Smooth muscle cell (in vitro differentiated cells): ENCODE measurements around the gene CCDC92B. TPM values are rescaled to one million over a fixed set of nuclear protein-coding genes. Genes with fewer than 3 reads are reported as not detected.

Source experiments
- DNase-seq: peaks from one replicate; lab custom pipeline; 2025; ENCODE audit not compliant: unreplicated experiment; lab: John Stamatoyannopoulos, UW
- H2AFZ ChIP-seq: fragments of 200-600 bp; sonication (generic); 2 replicates; pipeline ENCODE4 v1.6.0; 2016; ENCODE audit warnings: antibody characterized with exemption, low read depth, mild to moderate bottlenecking
- H3F3A ChIP-seq: fragments of 200-600 bp; sonication (generic); 2 replicates; pipeline ENCODE4 v1.6.0; 2017; ENCODE audit warnings: antibody characterized with exemption, low read depth
- H3K27ac ChIP-seq: fragments of 200-600 bp; sonication (generic); 2 replicates; pipeline ENCODE4 v1.5.1; 2016; ENCODE audit warnings: low read depth, mild to moderate bottlenecking
- H3K27me3 ChIP-seq: fragments of 200-600 bp; sonication (generic); 2 replicates; pipeline ENCODE4 v1.6.1; 2016; ENCODE audit warnings: low read depth, mild to moderate bottlenecking
- H3K36me3 ChIP-seq: fragments of 200-600 bp; sonication (generic); 2 replicates; pipeline ENCODE4 v1.5.1; 2016; ENCODE audit warnings: low read depth
- H3K4me1 ChIP-seq: fragments of 200-600 bp; sonication (generic); 2 replicates; pipeline ENCODE4 v1.5.1; 2016; ENCODE audit warnings: low read depth
- H3K4me2 ChIP-seq: fragments of 200-600 bp; sonication (generic); 2 replicates; pipeline ENCODE4 v1.6.0; 2016; ENCODE audit warnings: mild to moderate bottlenecking
- H3K4me3 ChIP-seq: fragments of 200-600 bp; sonication (generic); 2 replicates; pipeline ENCODE4 v1.5.1; 2016; ENCODE audit warnings: mild to moderate bottlenecking
- H3K79me2 ChIP-seq: fragments of 200-600 bp; sonication (generic); 2 replicates; pipeline ENCODE4 v1.6.0; 2016; ENCODE audit warnings: low read depth, mild to moderate bottlenecking
- H3K9ac ChIP-seq: fragments of 200-600 bp; sonication (generic); 2 replicates; pipeline ENCODE4 v1.6.0; 2016; ENCODE audit warnings: low read depth
- H3K9me3 ChIP-seq: fragments of 200-600 bp; sonication (generic); replicated peaks from 2 replicates; pipeline ENCODE4 v1.5.1; 2016; ENCODE audit warnings: low read depth
- H4K20me1 ChIP-seq: fragments of 200-600 bp; sonication (generic); 2 replicates; pipeline ENCODE4 v1.6.0; 2016; ENCODE audit warnings: low read depth
- WGBS: methylation state at CpG from one replicate; pipeline ENCODE4 v1.1.7; 2016; ENCODE audit warnings: low lambda C conversion rate; 5-methylcytosine and 5-hydroxymethylcytosine counted together
- polyA plus RNA-seq: library from polyadenylated mRNA; unstranded; fragments of >200 nt; fragmentation: Nextera tagmentation; extraction: Ambion mirVana; gene quantifications from 2 replicates; pipeline ENCODE4 v1.2.1, GENCODE V29; 2016
- total RNA-seq: library from RNA; depleted of rRNA; stranded (reverse); fragments of >200 nt; gene quantifications from 2 replicates; pipeline ENCODE4 v1.2.3, GENCODE V29; 2014
- TF ChIP-seq, protein P1 (sequence below): fragments of 200-600 bp; sonication (generic); IDR thresholded peaks from 2 replicates; pipeline ENCODE4 v1.5.1; 2017; ENCODE audit warnings: borderline replicate concordance, mild to moderate bottlenecking, antibody characterized with exemption; ENCODE audit not compliant: insufficient read depth, poor library complexity, severe bottlenecking

The CCDC92B gene
- total and polyA plus RNA-seq, 2 experiments from 2014 or later = not detected

DNA sequence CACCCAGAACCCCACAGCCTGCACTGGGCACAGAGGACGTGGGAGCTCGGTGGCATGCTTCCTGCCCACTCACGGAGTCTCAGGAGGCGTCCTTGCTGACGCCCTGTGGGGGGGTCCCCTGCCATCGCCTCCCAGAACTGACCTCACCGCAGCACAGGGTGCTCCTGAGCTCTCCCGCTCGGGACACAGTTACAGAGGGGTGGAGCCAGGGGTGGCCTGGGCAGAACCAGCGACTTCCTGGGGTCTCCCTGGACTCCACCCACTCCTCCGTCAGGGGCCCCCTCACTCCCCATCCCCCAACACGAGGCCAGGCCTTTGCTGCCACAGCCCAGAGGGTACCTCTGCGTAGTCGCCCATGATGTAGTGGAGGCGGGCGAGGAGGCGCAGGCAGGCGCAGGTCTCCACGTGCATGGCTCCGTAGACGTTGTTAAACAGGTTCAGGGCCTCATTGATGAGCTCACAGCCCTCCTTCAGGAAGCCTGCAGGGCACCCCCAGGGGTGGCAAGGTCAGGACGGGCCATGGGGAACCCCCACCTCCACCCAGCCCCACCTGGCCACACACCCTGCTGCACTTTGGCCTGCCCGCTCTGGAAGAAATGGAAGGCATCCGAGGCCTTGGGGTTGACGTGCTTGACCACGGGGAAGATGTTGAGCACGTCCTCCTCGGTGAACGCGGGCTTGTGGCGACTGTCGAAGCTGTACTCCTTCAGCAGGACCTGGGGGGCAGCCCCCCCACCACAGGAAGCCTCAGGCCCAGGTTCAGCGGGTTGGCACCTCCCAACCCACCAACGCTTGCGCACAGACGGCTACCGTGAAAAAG, 55.7 kb downstream of the CCDC92B start:
- Histone ChIP-seq H3K9me3 (no peaks in the 10 kb centered on the region), H3K4me3 (no peak overlapping the region), H3K9ac (no peak overlapping the region), H2AFZ (no peak overlapping the region), H3K79me2 (no peaks in the 10 kb centered on the region), H3K4me2 (no peak overlapping the region), H3K4me1 (no peaks in the 10 kb centered on the region), H3K36me3 (peaks cover 1% of the 10 kb centered on the region), H3K27me3 (no peaks in the 10 kb centered on the region), H4K20me1 (no peaks in the 10 kb centered on the region), H3K27ac (no peak overlapping the region), H3F3A (no peaks in the 10 kb centered on the region)
- WGBS = 94% methylated on average over 32 of the region's 37 CpGs
- no peak for DNase-seq
- TF ChIP-seq, protein P1, sequence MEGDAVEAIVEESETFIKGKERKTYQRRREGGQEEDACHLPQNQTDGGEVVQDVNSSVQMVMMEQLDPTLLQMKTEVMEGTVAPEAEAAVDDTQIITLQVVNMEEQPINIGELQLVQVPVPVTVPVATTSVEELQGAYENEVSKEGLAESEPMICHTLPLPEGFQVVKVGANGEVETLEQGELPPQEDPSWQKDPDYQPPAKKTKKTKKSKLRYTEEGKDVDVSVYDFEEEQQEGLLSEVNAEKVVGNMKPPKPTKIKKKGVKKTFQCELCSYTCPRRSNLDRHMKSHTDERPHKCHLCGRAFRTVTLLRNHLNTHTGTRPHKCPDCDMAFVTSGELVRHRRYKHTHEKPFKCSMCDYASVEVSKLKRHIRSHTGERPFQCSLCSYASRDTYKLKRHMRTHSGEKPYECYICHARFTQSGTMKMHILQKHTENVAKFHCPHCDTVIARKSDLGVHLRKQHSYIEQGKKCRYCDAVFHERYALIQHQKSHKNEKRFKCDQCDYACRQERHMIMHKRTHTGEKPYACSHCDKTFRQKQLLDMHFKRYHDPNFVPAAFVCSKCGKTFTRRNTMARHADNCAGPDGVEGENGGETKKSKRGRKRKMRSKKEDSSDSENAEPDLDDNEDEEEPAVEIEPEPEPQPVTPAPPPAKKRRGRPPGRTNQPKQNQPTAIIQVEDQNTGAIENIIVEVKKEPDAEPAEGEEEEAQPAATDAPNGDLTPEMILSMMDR = no peak

DNA sequence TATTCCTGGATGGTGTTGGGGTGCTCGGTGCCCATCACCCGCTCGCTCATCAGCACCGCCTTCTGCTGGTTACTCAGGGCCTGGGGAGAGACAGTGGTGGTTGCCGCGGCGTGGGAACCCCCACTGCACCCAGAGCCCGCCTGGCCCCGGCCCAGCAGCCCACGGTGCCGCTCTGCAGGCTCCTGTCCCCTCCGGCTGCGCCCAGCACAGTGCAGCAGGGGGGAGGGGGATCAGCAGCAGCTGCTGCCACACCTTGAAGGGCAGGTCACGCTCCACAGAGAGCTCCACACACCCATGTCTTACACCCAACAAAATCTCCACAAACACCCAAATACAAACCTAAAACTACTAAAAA, 56.7 kb downstream of the CCDC92B start:
- Histone ChIP-seq H3K27ac (no peak overlapping the region), H3K9ac (no peak overlapping the region), H3K79me2 (no peaks in the 10 kb centered on the region), H3K4me1 (no peaks in the 10 kb centered on the region), H3K4me3 (no peak overlapping the region), H3K27me3 (no peaks in the 10 kb centered on the region), H3K36me3 (no peaks in the 10 kb centered on the region), H3K4me2 (no peak overlapping the region), H4K20me1 (no peaks in the 10 kb centered on the region), H3F3A (peaks cover 7% of the 10 kb centered on the region), H3K9me3 (no peaks in the 10 kb centered on the region), H2AFZ (no peak overlapping the region)
- no peak for DNase-seq
- TF ChIP-seq, protein P1 = no peak
- 95% methylated on average over 14 of the region's 14 CpGs for WGBS

DNA sequence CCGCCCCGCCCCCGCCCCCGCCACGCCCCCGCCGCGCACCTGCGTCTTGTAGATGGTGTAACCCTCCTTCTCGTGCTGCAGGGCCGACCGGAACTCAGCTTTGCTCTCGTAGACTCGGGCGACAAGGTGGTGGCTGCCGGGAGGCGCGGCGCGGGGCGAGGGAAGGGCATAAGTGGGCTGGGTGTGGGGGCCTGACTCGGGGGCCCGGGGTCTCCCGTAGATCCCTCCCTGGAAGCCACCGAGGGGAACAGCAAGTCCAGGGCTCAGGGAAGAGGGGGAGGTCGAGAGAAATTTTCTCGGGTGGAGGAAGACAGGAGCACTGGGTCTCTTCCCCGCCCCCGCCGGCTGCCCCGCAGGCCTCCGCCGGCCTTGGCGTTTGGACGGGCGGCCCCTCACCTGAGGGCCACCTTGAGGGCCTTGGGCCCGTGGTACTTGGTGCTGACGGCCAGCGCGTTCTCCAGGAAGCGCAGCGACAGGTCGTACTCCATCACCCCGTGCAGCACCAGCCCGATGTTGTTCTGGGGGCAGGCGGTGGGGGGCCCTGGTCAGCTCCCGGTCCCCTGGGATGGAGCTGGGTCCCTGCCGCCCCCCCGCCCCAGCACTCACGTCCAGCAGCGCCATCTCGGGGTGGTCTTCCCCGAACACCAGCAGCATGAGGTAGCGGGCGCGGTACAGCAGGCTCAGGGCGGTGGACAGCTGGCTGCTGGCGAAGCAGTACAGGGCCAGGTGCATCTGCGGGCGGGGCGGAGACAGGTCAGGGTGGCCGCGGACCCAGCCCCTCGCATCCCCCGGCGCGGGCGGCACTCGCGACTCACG, 57.3 kb downstream of the CCDC92B start:
- Histone ChIP-seq H3K27me3 (no peaks in the 10 kb centered on the region), H2AFZ (no peak overlapping the region), H3K9ac (no peak overlapping the region), H3F3A (peaks cover 11% of the 10 kb centered on the region), H3K27ac (no peak overlapping the region), H3K79me2 (no peaks in the 10 kb centered on the region), H3K4me3 (no peak overlapping the region), H3K4me1 (no peaks in the 10 kb centered on the region), H4K20me1 (no peaks in the 10 kb centered on the region), H3K4me2 (no peak overlapping the region), H3K9me3 (no peaks in the 10 kb centered on the region), H3K36me3 (no peaks in the 10 kb centered on the region)
- DNase-seq = no peak
- TF ChIP-seq, protein P1 = no peak
- WGBS = 96% methylated on average over 41 of the region's 71 CpGs
